WTC11 (cell line): ENCODE data around the gene TEN1.
"Not testable (repeated sequence)": the region's sequence is repeated elsewhere in the genome, so short reads cannot be mapped to it uniquely, and the experiment has no call there.

Source experiments
- NR3C1 ChIP-seq: sonication (generic); formaldehyde crosslinking; conservative IDR thresholded peaks from 2 replicates; pipeline ENCODE4 v1.8.1; 2023; ENCODE audit warnings: low read depth, mild to moderate bottlenecking, missing genetic modification reagents
- TF ChIP-seq, protein P1 (sequence below): fragments of 200-600 bp; IDR thresholded peaks from 2 replicates; pipeline ENCODE4 v1.8.0; 2022; ENCODE audit warnings: antibody characterized with exemption

DNA sequence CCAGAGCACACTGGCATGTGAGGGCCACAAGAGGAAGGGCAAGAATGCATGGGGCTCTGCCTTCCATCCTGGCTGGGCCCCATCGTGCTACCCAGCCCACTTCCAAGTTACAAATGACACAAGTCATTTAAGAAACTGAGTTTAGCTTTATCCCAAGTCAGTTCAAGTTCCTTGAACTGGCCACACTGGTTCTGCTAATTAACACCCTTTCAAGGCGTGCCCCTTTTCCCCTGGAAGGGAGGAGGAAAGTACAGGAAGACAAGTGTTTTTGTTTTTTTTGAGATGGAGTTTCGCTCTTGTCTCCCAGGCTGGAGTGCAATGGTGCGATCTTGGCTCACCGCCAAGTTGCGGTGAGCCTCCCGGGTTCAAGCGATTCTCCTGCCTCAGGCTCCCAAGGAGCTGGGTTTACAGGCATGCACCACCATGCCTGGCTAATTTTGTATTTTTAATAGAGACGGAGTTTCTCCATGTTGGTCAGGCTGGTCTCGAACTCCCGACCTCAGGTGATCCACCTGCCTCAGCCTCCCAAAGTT, 65.5 kb downstream of the TEN1 start:
- TF ChIP-seq NR3C1 (CRISPR knock-in tag), result not testable (repeated sequence)
- TF ChIP-seq, protein P1, sequence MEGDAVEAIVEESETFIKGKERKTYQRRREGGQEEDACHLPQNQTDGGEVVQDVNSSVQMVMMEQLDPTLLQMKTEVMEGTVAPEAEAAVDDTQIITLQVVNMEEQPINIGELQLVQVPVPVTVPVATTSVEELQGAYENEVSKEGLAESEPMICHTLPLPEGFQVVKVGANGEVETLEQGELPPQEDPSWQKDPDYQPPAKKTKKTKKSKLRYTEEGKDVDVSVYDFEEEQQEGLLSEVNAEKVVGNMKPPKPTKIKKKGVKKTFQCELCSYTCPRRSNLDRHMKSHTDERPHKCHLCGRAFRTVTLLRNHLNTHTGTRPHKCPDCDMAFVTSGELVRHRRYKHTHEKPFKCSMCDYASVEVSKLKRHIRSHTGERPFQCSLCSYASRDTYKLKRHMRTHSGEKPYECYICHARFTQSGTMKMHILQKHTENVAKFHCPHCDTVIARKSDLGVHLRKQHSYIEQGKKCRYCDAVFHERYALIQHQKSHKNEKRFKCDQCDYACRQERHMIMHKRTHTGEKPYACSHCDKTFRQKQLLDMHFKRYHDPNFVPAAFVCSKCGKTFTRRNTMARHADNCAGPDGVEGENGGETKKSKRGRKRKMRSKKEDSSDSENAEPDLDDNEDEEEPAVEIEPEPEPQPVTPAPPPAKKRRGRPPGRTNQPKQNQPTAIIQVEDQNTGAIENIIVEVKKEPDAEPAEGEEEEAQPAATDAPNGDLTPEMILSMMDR, result not testable (repeated sequence)
